DMS53 treated with DMSO at 0.1 percent for 48 hours (cell line): ENCODE measurements around the gene DDOST.
"Not testable (repeated sequence)": the region's sequence is repeated elsewhere in the genome, so short reads cannot be mapped to it uniquely, and the experiment has no call there.

ENCODE experiments used
- DNase-seq: peaks from one replicate; lab custom pipeline; 2025; ENCODE audit not compliant: unreplicated experiment; lab: John Stamatoyannopoulos, UW

The DDOST gene

DNA sequence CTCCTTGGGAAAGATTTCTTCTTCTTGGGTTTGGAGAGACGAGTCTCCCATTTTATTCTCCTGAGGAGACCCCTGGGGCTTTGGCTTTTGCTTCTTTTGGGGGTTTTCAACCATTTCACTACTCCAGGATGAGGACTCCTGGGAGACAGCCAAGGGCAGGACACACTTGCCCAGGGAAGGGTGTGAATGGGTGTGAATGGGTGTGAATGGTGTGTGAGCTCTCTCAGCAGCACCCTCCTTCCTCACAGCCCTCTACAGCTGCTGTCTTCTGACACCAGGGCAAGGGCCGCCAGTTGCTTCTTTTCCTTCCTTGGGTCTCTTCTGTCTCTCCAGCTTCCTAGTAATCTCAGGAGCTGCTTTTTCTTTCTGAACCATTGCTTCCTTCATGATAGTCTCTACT lies 32.5 kb upstream of the DDOST start:
- no peak for DNase-seq

DNA sequence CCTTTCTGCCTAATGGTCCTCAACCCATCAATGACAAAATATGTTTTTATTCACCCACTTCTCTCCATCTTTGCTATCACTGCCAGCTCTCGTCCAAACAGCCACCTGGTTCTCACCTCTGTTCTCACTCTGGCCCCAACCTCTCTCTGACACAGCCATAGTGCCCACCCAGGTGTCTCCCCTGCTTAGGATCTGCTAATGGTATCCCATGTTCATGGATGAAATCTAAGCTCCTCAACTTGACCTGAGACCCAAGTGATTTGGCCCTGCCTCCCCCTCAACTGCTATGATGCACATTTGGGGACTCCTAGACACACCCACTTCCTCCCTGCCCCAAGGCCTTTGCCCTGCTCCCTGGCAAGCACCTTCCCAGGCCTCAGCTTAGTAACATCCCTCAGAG lies 30.7 kb upstream of the DDOST start:
- no peak for DNase-seq

DNA sequence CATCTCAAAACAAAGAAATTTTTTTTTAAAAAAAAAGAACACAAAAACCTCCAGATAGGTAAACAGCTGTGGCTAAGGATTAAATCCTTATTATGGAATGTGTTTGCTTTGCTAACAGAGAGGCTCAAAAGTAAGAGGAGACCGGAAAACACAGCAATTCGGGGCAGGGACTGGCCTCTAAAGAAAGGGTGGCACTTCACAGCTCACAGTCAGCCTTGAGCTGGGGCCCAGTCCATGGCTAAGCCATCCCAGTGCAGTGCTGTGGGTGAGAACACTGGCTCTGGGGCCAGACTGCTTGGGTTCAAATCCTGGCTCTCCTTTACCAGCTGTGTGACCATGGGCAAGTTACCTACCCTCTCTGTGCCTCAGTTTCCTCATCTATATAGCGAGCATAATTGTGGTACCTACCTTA lies 28.5 kb upstream of the DDOST start:
- peak; percentile 2 for DNase-seq

DNA sequence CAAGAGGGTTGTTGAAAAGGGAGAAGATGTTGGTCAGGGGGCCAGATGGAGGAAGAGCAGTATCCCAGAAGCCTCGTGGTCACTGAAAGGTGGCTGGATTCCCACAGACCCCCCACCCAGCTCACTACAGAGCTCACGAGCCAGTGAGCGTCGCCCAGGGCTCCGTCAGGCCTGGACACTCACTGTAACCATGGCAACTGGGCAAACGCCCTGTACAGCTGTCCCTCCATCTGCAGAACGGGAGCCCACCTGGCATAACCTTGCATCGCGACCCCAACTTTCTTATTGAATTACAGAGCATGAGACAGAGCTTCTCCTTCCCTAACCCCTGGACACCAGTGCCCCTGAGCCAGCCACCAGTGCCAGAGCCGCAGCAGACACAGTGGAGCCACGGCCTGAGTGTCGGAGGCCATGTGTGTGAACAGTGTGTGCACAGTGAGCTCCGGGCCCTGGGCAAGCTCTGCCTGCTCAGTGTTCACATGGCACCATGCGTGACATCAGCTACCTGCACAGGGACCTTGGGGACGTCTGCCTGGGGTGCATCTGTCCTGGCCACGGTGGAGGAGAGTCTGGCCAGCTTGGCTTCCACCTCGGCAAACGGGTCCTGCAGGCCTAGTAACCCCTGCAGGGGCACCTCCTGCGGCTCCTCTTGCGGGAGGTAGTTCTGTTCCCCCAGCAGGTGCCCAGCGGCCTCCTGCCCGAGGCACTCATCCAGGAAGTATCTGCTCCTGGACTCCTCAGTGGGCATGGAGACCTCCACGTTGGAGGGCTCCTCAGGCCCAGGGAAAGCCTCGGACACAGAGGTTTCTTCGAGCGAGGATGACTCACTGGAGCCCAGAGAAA lies 25.9 kb upstream of the DDOST start:
- no peak for DNase-seq

DNA sequence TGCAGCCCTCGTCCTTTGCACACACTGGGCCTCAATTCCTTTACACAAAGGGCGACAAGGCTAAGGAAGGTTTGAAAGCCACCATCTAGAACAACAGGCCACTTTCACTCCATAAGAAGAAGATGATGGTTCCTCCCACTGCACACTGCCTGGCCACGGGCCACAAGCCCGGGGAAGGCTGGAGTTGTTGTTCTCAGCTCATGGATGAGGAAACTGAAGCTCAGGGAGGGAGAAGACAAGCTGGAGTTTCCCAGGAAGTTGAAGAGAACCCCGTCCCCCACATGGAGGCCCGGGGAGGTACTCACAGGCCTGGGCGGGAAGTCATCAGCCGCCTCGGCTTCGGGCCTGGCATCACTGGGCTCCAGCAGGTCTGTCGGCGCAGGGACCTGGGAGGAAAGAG lies 24.6 kb upstream of the DDOST start:
- DNase-seq: no peak

DNA sequence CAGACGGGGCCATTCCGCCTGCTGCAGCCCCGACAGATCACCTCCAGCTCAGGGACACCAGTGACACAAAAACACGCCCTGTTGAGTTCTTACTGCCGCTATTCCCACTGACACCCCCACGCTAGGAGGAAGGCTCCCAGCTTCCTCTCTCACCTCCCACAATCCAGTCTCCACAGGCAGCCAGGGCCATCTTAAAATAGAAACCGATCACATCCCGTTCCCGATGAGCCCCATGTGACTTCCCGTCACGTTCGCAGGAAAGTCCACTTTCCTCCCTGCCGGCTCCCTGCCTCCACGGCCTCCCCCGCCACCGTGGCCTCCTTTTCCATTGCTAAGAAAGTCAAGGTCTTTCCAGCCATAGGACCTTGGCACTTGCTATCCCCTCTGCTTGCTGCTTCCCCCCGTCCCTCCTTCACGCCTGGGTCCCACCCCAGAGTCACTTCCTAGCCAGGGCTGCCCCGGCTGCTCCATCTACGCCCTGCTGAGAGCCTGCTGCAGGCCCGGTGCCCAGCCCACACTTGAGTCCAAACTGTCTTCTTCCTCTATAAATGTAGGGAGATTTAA lies 24.0 kb upstream of the DDOST start:
- no peak for DNase-seq

DNA sequence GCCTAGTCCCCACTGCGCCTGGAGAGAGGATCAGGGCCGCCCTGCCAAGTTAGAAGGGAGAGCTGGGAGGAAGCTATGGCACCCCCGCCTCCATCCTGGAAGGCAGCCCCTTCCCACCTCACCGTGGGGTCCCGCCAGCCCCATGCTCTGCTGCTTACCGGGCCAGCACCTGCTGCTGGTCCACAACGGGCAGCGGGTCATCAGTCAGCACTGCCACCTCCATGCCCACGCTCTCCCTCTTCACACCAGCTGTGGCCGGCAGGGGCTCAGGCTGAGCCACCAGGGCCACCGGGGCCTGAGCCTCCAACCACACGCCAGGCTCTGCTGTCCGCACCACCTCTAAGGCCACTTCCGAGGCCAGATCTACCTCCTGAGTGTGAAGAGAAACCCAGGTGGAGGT lies 23.5 kb upstream of the DDOST start:
- DNase-seq: no peak

DNA sequence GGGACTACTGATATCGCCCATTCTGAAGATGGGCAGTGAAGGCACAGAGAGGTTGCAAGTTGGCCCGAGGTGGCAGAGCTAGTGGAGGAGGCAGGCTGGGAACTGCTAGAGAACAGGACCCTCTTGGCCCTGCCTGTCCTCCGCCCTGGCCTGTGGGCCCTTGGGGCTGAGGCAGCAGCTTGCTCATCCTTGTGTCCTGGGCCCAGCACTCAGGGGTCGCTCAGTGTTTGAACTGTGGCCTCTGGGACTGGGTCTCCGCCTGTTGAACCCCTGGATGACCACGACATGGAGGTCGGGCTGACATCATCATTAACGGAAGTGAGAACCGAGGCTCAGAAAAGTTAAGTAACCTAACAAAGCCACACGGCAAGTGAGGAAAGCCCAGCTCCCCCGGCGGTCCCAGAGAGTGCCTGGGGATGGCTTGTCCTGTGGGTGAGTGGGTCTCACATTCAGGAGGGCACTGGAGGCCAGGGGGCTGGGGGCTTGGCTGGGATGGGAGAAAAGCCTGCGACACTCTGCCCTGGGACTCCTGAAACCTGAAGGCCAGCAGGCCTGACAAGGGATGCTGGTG lies 23.0 kb upstream of the DDOST start:
- no peak for DNase-seq

DNA sequence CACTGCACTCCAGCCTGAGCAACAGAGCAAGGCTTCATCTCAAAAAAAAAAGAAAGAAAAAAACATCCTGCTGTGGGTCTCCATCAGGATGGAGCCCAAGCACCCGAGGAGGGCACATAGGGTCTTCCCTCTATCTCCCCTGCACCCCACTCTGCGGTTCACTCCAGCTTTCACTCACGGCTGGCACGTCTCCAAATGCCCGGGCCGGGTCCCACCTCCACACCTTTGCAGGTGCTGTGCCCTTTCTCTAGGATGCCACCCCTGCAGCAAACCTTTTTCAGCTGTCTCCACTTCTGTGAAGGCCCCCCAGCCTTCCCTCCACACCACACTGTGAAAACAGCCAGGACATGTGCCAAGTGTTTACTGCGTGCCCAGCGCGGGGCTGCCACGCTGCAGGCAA lies 22.4 kb upstream of the DDOST start:
- no peak for DNase-seq

DNA sequence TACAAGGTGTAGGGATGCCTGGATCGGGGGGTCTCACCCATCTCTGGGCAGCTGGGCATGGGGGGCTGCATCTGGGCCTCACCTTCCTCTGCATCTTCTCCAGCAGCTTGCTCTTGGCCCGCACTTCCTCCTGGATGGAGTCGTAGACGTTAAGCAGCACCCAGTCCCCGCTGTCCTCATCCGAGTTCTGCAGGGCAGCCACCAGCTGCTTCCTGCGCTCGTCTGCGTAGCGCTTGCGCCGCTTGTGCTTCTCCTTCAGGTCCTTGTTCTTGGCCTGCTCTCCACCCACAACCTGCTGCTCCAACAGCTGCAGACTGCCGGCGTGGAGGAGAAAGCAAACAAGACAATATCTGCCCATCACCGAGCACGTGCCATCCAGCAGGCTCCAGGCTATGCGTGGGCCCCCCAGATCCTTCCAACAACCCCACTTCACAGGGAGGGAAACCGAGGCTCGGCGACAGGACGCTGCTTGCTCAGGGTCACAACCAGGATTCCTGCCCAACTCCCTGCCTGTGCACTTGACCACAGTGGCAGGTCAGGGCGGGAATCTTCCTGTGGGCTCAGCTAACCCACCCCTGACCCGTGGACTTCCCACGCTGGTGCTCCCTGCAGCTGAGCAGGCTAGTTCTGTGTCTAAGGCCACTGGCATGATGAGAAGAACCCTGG lies 21.5 kb upstream of the DDOST start:
- DNase-seq: peak; percentile 83

DNA sequence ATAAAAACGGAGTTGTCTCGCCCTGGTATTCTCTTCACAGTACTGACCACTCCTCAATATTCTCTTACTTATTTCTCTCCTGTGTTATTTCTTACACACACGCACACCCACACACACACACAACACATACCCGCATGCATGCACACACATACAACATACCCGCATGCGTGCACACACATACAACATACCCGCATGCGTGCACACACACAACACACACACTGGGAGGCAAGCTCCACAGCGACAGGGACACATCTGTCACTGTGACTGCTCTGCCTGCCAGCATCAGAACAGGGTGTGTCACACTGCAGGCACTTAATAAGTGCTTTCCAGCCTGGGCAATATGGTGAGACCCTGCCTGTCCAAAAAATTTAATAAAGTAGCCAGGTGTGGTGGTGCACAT lies 20.8 kb upstream of the DDOST start:
- no peak for DNase-seq

DNA sequence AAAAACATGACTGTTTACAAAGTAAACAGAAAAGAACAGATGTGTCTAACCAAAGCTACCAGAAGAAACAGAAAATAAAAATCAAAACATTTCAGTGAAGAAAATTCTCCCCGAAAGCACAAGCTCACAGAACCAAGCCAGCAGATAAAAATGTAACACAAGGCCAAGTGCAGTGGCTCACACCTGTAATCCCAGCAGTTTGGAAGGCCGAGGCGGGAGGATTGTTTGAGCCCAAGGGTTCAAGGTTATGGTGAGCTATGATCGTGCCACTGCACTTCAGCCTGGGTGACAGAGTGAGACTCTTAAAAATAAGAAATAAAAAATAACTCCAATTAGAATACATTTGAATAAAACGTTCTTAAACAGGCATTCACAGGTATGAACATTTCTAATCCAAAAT lies 19.1 kb upstream of the DDOST start:
- DNase-seq: no peak

DNA sequence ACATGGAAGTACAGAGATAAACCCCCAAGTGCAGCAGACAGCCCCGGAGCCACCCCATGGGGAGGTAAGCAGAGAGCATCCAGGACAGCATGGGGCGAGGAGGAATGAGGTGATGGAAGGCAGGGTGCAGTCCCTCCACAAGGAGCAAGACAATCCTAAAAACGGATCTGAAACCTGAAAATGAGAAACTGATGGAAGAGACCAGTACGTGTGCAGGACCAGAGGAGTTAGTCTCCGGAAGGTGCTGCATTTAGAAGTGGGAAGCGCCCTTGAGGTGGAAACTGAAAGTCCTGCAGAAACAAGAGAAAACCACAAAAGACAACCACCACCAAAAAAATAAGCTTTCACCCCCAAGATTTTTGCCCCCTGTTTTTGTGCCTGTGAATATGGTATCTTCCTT lies 17.4 kb upstream of the DDOST start:
- DNase-seq: no peak

DNA sequence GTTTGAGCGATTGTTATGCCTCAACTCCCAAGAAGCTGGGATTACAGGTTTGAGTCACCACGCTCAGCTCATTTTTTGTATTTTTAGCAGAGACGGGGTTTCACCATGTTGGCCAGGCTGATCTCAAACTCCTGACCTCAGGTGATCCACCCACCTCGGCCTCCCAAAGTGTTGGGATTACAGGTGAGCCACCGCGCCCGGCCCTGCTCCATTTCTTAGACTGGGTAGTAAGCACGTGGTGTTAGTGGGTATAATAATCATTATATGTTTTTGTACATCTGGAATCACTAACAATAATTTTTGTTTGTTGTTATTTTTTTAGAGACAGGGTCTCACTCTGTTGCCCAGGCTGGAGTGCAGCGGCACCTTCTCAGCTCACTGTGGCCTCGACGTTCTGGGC lies 12.5 kb upstream of the DDOST start:
- not testable (repeated sequence) for DNase-seq

DNA sequence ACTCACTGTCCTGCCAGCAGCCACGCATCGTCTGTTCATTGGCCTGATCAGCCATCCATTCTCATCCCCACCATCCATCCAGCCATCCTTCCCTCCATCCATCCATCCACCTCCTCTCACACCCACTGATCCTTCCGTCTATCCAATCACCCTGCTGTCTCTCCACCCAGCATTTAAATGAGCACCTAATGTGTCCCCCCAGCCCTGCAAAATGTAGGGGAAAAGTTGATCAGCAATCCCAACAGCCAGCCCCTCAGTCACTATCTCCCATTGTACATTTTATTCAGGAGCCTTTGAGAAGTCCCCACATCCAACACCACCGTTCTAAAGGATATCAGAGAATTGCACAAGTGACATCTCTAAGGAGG lies 11.1 kb upstream of the DDOST start:
- DNase-seq: no peak

DNA sequence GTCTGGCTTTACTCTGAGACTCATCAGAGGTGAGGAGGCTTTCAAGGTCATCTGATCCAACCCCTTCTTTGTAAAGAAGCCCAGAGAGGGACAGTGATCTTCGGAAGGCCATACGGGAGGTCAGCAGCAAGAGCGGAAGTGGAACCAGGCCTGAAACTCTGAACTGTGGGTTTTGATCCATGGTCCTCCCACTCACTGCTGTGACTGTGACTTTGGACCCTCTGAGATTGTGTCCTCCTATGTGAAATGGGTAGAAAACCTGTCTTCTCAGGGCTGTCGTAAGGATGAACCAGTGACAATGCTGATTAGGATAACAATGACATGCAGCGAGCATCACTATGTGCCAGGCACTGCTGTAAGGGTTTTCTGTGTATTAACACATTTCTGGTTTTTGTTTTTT lies 9.8 kb upstream of the DDOST start:
- no peak for DNase-seq

DNA sequence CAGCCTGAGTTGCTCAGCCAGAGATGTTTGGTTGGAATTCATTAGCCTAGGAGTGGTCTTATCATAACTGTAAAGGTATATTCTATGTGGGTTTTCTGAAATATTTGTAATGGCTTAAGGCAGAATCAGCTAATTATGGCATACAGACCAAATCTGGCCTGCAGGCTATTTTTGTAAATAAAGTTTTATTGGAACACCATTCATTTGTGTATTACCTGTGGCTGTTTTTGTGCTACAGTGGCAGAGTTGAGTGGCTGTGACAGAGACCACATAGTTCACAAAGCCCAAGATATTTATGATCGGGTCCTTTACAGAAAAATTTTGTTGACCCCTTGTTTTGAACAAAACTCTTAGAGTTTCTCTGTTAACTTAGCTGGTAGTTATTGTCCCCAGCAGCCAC lies 7.4 kb upstream of the DDOST start:
- DNase-seq: no peak

DNA sequence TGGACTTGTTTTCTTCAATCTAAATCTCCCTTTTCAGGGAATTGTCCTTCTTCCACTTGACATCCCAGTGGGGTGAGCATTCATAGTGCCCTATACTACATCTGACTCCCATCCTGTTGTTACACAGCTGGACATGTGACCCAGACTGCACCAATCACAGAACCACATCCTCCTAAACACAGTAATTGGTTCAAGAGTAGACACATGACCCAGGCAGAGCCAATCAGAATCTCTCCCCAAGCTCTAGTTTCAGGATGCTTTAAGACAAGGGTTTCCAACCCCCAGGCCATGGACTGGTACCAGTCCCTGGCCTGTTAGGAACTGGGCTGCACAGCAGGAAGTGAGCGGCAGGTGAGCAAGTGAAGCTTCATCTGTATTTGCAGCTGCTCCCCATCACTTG lies 5.6 kb upstream of the DDOST start:
- no peak for DNase-seq

DNA sequence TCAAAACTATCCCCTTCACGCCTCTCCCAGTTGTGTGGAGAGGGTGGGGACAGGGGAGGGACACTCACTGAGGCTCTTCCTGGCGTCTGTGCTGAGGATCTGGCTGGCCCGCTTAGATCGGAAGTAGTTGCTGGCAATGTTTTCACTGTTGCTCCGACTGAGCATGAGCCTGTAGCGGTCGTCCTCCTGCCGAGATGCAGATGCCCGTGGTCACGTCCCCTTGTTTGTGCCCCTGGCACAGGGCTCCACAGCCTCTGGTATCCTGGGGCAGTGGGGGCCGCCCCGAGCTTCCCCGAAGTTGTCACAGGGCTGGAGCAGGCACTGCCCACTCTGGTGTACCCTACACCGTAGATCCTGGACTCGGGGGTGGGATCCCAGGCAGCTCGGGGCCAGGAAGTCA lies 5.0 kb upstream of the DDOST start:
- no peak for DNase-seq

DNA sequence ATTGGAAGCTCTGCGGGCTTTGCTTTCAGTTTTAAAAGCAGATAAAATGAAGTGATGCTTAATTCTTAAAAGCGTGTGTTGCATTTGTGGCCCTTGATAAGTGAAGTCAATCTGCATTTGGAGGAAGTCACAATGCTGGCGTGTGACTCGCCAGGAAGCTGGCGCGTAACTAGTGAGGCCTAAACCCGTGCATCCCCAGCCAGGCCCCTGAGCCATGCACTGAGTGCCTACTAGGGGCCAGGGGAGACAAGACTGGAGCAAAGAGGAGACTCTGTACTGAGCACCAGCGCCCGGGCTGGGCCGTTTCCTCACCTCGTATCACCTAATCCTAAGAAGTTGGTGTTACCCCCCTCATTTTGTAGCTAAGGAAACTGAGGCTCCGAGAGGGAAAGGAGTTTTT lies 4.6 kb upstream of the DDOST start:
- no peak for DNase-seq

DNA sequence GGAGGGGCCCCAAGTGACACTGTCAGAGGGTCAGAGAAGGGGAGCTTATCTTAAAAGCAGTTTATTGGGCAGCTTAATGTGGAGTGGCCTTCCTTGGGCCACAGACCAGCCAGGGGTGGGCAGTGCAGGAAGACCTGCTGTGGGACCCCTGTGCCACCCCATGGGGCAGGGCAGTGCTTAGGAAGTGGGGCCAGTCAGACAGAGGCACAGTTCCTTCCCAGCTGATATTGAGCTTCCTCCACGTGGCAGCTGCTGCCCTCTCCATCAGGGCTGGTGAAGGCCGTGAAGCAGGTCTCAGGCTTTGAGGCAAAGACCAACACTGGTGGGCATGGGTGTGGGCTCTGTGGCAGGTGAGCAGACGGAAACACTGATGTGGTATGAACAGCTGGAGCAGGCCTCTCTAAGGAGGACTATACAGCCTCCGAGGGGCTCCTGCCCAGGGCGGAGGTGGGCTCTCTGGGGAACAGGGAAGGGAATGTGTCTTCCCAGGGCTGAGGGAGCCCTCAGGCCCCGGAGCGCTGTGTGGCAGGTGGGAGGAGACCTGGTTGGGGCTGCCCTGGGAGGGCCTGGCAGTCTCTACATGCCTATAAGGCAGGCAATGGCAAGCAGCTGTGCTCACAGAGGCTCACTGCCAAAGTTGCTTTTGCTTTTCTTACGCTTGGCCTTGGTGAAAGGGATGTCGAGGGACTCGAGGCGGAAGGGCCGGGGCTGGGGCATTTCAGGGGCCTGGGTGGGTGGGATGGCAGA lies 3.0 kb upstream of the DDOST start:
- no peak for DNase-seq

DNA sequence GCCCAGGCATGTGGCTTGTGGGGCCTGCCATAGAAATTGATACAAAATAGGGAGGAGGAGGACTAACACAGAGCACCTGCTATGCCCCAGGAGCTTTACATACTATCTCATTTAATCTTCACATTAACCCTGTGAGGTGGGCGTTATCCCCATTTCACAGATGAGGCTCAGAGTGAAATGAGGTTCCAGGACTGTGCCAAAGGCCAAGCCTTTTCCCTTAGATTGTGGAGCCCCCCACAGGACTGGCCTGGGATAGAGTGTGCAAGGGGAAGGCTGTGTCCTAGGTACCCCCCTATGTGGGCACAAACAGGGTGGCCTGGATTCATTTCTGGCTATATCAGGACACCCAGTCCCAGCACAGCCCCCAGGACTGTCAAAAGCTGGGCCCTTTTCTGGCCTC lies 2.2 kb upstream of the DDOST start:
- no peak for DNase-seq
